ENCODE measurements around the gene GUCY1B1. TPM values are rescaled to one million over a fixed set of nuclear protein-coding genes. Genes with fewer than 3 reads are reported as not detected.

Gene GUCY1B1
- total RNA-seq, 1 experiment from 2014 or later: not detected

GRCh38 chr4:155722816-155723499 lies 35.9 kb upstream of the GUCY1B1 start:
- BruUV-seq (replicated peaks): no TSS peak
- Histone ChIP-seq H3K9ac (ENCODE audit: low read length) (no peak overlapping the region), H2AFZ (ENCODE audit: low read depth, low read length, poor library complexity, severe bottlenecking) (no peak overlapping the region), H3K4me2 (ENCODE audit: low read length) (no peak overlapping the region), H3K79me2 (ENCODE audit: insufficient read depth, low read length) (no peaks in the 10 kb centered on the region), H3K4me1 (ENCODE audit: control insufficient read depth in 1 of 2, insufficient read depth in 2 of 2, low read length in 2 of 2) (no peaks in the 10 kb centered on the region), H3K9me2 (ENCODE audit: insufficient read depth) (no peaks in the 10 kb centered on the region), H3K9me3 (ENCODE audit: control insufficient read depth in 1 of 2, insufficient read depth in 1 of 2, low read depth in 1 of 2, low read length in 2 of 2) (no peaks in the 10 kb centered on the region), H3K27ac (ENCODE audit: low read depth, low read length) (no peak overlapping the region), H3K36me3 (ENCODE audit: control insufficient read depth in 1 of 2, insufficient read depth in 2 of 2, low read length in 2 of 2) (no peaks in the 10 kb centered on the region), H3K27me3 (ENCODE audit: insufficient read depth, low read length) (no peaks in the 10 kb centered on the region), H3K4me3 (replicated peaks in 1 of 2; ENCODE audit: low read depth in 1 of 2, low read length in 2 of 2) (no peak overlapping the region), H4K20me1 (ENCODE audit: insufficient read depth) (no peaks in the 10 kb centered on the region)
- intact Hi-C loops (cut with micrococcal nuclease): no loop called here
- TF ChIP-seq POLR2AphosphoS5 (IDR thresholded peaks at IDR 0.05; ENCODE audit: low read depth, low read length): no peak
- TF ChIP-seq, protein P1, sequence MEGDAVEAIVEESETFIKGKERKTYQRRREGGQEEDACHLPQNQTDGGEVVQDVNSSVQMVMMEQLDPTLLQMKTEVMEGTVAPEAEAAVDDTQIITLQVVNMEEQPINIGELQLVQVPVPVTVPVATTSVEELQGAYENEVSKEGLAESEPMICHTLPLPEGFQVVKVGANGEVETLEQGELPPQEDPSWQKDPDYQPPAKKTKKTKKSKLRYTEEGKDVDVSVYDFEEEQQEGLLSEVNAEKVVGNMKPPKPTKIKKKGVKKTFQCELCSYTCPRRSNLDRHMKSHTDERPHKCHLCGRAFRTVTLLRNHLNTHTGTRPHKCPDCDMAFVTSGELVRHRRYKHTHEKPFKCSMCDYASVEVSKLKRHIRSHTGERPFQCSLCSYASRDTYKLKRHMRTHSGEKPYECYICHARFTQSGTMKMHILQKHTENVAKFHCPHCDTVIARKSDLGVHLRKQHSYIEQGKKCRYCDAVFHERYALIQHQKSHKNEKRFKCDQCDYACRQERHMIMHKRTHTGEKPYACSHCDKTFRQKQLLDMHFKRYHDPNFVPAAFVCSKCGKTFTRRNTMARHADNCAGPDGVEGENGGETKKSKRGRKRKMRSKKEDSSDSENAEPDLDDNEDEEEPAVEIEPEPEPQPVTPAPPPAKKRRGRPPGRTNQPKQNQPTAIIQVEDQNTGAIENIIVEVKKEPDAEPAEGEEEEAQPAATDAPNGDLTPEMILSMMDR (IDR thresholded peaks at IDR 0.05 in 2 of 3, conservative IDR thresholded peaks at IDR 0.05 in 1 of 3; ENCODE audit: borderline replicate concordance in 1 of 3, insufficient read depth in 1 of 3, low read depth in 2 of 3, low read length in 2 of 3): no peak
- no peak for TF ChIP-seq EZH2phosphoT487 (IDR thresholded peaks at IDR 0.05; ENCODE audit: borderline replicate concordance)
- TF ChIP-seq SRF (IDR thresholded peaks at IDR 0.05; ENCODE audit: low read depth): no peak
- DNase-seq (ENCODE audit: low read depth, low spot score) (no peak), ATAC-seq (no peak)
- POLR2A ChIA-PET: no interaction called here
- CTCF ChIA-PET: no interaction called here
- RAD21 ChIA-PET (ENCODE audit: low non-redundant PET in 1 of 2, low total read pairs in 2 of 2, uncharacterized antibody in 2 of 2, unreplicated experiment in 2 of 2): no interaction called here

- Histone ChIP-seq H3K36me3 (ENCODE audit: control insufficient read depth in 1 of 2, insufficient read depth in 2 of 2, low read length in 2 of 2) (no peaks in the 10 kb centered on the region), H3K9ac (ENCODE audit: low read length) (no peak overlapping the region), H3K9me3 (ENCODE audit: control insufficient read depth in 1 of 2, insufficient read depth in 1 of 2, low read depth in 1 of 2, low read length in 2 of 2) (no peaks in the 10 kb centered on the region), H3K79me2 (ENCODE audit: insufficient read depth, low read length) (no peaks in the 10 kb centered on the region), H4K20me1 (ENCODE audit: insufficient read depth) (no peaks in the 10 kb centered on the region), H3K4me1 (ENCODE audit: control insufficient read depth in 1 of 2, insufficient read depth in 2 of 2, low read length in 2 of 2) (no peaks in the 10 kb centered on the region), H3K27me3 (ENCODE audit: insufficient read depth, low read length) (no peaks in the 10 kb centered on the region), H3K27ac (ENCODE audit: low read depth, low read length) (no peak overlapping the region), H3K9me2 (ENCODE audit: insufficient read depth) (no peaks in the 10 kb centered on the region), H3K4me2 (ENCODE audit: low read length) (no peak overlapping the region), H2AFZ (ENCODE audit: low read depth, low read length, poor library complexity, severe bottlenecking) (no peak overlapping the region), H3K4me3 (replicated peaks in 1 of 2; ENCODE audit: low read depth in 1 of 2, low read length in 2 of 2) (no peak overlapping the region)
- CTCF ChIA-PET: no interaction called here
- ATAC-seq (no peak), DNase-seq (ENCODE audit: low read depth, low spot score) (no peak)
- RAD21 ChIA-PET (ENCODE audit: low non-redundant PET in 1 of 2, low total read pairs in 2 of 2, uncharacterized antibody in 2 of 2, unreplicated experiment in 2 of 2): no interaction called here
- intact Hi-C loops (cut with micrococcal nuclease): no loop called here
- POLR2A ChIA-PET: no interaction called here
- no TSS peak for BruUV-seq (replicated peaks)
- TF ChIP-seq CBX3 (IDR thresholded peaks at IDR 0.05; ENCODE audit: low read depth) (no peak), EZH2phosphoT487 (IDR thresholded peaks at IDR 0.05; ENCODE audit: borderline replicate concordance) (no peak), TCF7L2 (IDR thresholded peaks at IDR 0.05; ENCODE audit: borderline replicate concordance, extremely low read depth, insufficient read depth, insufficient read length) (no peak), FOSL1 (IDR thresholded peaks at IDR 0.05; ENCODE audit: low read depth) (no peak), ZNF274 (IDR thresholded peaks at IDR 0.05; ENCODE audit: low read depth, low read length) (no peak), REST (IDR thresholded peaks at IDR 0.05; ENCODE audit: low read depth) (no peak), EZH2 (IDR thresholded peaks at IDR 0.05) (no peak), EGR1 (IDR thresholded peaks at IDR 0.05; ENCODE audit: low read depth) (no peak), JUND (IDR thresholded peaks at IDR 0.05) (no peak), SP1 (IDR thresholded peaks at IDR 0.05; ENCODE audit: low read depth) (no peak), SRF (IDR thresholded peaks at IDR 0.05; ENCODE audit: low read depth) (no peak), SIN3A (IDR thresholded peaks at IDR 0.05; ENCODE audit: low read depth) (no peak), POLR2AphosphoS5 (IDR thresholded peaks at IDR 0.05; ENCODE audit: low read depth, low read length) (no peak)
These were observed 34.1 kb upstream of the GUCY1B1 start for GRCh38 chr4:155724731-155725130.

Data from HCT116 (cell line).